ENCODE results near the gene PTOV1.

PTOV1 gene

DNA sequence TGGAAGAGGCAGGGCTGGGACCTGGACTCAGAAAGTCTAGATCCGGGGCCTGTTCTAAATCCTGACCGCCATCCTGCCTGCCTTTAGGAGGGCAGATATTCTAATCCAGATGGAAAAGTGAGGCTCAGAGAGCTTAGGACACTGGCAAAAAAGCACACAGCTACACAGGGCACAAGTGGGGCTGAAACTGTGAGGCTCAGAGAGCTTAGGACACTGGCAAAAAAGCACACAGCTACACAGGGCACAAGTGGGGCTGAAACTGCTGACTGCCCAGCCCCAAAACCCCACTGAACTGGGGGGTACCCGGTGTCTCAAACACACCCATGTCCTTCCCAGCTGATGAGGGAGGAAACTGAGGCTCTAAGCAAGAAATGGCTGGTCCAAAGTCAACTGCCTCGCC lies 24.2 kb downstream of the PTOV1 start:
- peaks cover 60% of the 10 kb centered on the region for H3K79me2 ChIP-seq (ENCODE audit: low read length)
- H3K27ac ChIP-seq (ENCODE audit: low read length) = no peak overlapping the region; the same call in 1 of the 2 replicates
- no peaks in the 10 kb centered on the region for H3K9me3 ChIP-seq (replicated peaks; ENCODE audit: insufficient read depth, low read length)
- H2AFZ ChIP-seq (ENCODE audit: low read length) = no peak overlapping the region
- peaks cover 10% of the 10 kb centered on the region; the same call in 1 of the 2 replicates for H3F3A ChIP-seq (ENCODE audit: insufficient read depth, low read length)
- no peaks in the 10 kb centered on the region for H3K27me3 ChIP-seq (replicated peaks; ENCODE audit: insufficient read depth, low read length)
- peaks cover 14% of the 10 kb centered on the region for H3K4me1 ChIP-seq (ENCODE audit: low read length)
- no peaks in the 10 kb centered on the region for H3K9me2 ChIP-seq (replicated peaks; ENCODE audit: insufficient read depth, low read length)
- peak overlapping the region; percentile 99 for H3K4me3 ChIP-seq (ENCODE audit: low read length)
- no peaks in the 10 kb centered on the region for H4K20me1 ChIP-seq (ENCODE audit: insufficient read depth, low read length)
- peak overlapping the region; percentile 95 for H3K4me2 ChIP-seq (ENCODE audit: low read depth, low read length)
- no peak for TF ChIP-seq EZH2phosphoT487 (IDR thresholded peaks at IDR 0.05; ENCODE audit: low read length)
- TF ChIP-seq, protein P1, sequence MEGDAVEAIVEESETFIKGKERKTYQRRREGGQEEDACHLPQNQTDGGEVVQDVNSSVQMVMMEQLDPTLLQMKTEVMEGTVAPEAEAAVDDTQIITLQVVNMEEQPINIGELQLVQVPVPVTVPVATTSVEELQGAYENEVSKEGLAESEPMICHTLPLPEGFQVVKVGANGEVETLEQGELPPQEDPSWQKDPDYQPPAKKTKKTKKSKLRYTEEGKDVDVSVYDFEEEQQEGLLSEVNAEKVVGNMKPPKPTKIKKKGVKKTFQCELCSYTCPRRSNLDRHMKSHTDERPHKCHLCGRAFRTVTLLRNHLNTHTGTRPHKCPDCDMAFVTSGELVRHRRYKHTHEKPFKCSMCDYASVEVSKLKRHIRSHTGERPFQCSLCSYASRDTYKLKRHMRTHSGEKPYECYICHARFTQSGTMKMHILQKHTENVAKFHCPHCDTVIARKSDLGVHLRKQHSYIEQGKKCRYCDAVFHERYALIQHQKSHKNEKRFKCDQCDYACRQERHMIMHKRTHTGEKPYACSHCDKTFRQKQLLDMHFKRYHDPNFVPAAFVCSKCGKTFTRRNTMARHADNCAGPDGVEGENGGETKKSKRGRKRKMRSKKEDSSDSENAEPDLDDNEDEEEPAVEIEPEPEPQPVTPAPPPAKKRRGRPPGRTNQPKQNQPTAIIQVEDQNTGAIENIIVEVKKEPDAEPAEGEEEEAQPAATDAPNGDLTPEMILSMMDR (IDR thresholded peaks at IDR 0.05; ENCODE audit: low read length) = no peak
- TF ChIP-seq EZH2 (optimal IDR thresholded peaks at IDR 0.05; ENCODE audit: low read depth, low read length) = no peak
- H3K36me3 ChIP-seq (replicated peaks; ENCODE audit: insufficient read depth, low read length) = no peaks in the 10 kb centered on the region
- no peak for DNase-seq
- H3K9ac ChIP-seq (ENCODE audit: low read length) = peak overlapping the region; percentile 97; the same call in 1 of the 2 replicates

DNA sequence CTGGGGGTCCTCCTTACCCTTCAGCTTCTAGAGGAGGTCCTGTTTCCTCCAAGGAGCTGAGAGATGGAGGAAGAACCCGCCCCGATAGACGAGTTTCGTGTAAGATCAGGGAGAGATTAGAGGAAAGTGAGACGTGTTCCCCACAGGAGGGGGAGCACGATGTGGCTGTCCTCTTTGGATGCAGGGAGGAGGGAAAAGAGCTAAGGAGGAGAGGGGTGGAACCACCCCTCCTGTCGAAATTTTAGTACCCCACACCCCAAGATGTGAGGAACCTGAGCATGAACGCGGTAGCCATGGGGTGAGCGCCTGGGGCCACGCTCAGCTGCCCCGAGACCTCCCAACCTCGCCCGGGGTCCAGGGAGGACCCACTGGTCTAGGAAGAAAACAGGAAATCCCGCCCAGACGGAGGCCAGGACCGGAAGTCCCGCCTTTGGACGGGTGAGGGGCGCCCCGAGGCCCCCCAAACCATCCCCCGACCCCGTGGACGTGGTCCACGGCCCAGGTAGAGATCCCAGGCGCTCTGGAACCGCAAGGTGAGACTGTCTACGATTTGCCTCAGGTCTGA lies 25.0 kb downstream of the PTOV1 start:
- Histone ChIP-seq H3K27me3 (replicated peaks; ENCODE audit: insufficient read depth, low read length) (no peaks in the 10 kb centered on the region), H3K79me2 (ENCODE audit: low read length) (peaks cover 56% of the 10 kb centered on the region), H3K27ac (ENCODE audit: low read length) (peak overlapping the region; percentile 95), H3K4me1 (ENCODE audit: low read length) (peaks cover 6% of the 10 kb centered on the region; the same call in 1 of the 2 replicates), H3K4me2 (ENCODE audit: low read depth, low read length) (peak overlapping the region; percentile 95), H2AFZ (ENCODE audit: low read length) (peak overlapping the region; percentile 54; the same call in 1 of the 2 replicates), H3K9ac (ENCODE audit: low read length) (peak overlapping the region; percentile 97), H3K9me2 (replicated peaks; ENCODE audit: insufficient read depth, low read length) (no peaks in the 10 kb centered on the region), H3F3A (ENCODE audit: insufficient read depth, low read length) (peaks cover 6% of the 10 kb centered on the region; the same call in 1 of the 2 replicates), H3K36me3 (replicated peaks; ENCODE audit: insufficient read depth, low read length) (no peaks in the 10 kb centered on the region), H4K20me1 (ENCODE audit: insufficient read depth, low read length) (no peaks in the 10 kb centered on the region), H3K4me3 (ENCODE audit: low read length) (peak overlapping the region; percentile 99), H3K9me3 (replicated peaks; ENCODE audit: insufficient read depth, low read length) (no peaks in the 10 kb centered on the region)
- peak; percentile 52 for DNase-seq
- TF ChIP-seq EZH2phosphoT487 (IDR thresholded peaks at IDR 0.05; ENCODE audit: low read length) (no peak), EZH2 (optimal IDR thresholded peaks at IDR 0.05; ENCODE audit: low read depth, low read length) (no peak)
- TF ChIP-seq, protein P1 (IDR thresholded peaks at IDR 0.05; ENCODE audit: low read length) = no peak

DNA sequence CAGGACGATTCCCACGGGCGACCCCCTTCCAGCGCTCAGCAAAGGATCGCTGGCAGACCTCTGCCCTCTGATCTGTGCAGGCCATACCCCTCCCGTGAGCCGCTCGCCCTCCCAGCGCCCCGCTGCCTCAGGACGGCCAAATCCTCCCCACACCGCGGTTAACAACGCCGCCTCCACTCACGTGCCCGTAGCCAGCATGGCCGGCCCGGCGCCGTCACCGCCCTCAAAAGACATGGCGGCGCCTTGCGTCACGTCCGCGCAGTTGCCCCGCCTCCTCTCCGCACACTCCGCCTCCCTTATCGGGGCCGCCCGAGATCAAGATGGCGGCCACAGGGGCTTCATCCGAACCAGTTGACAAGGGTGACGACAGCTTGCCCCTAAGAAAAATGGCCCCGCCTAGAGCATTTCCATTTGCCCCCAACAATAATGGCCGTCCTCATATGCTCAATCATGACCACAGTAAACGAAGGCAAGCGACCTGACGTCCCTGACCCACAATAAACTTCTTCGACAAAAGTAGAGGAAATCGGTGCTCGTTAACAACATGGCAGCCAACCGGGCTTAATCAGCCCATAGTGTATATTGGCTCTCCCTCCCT lies 25.6 kb downstream of the PTOV1 start:
- peak; percentile 97 for DNase-seq

More for the DNA sequence above, 25.6 kb downstream of the PTOV1 start:
- H3K9me3 ChIP-seq (replicated peaks; ENCODE audit: insufficient read depth, low read length) = no peaks in the 10 kb centered on the region
- peak overlapping the region; percentile 99 for H3K4me3 ChIP-seq (ENCODE audit: low read length)
- H3K79me2 ChIP-seq (ENCODE audit: low read length) = peaks cover 56% of the 10 kb centered on the region
- no peaks in the 10 kb centered on the region for H4K20me1 ChIP-seq (ENCODE audit: insufficient read depth, low read length)
- peaks cover 4% of the 10 kb centered on the region; the same call in 1 of the 2 replicates for H3K4me1 ChIP-seq (ENCODE audit: low read length)
- H2AFZ ChIP-seq (ENCODE audit: low read length) = peak overlapping the region; percentile 69
- H3K36me3 ChIP-seq (replicated peaks; ENCODE audit: insufficient read depth, low read length) = no peaks in the 10 kb centered on the region
- peak overlapping the region; percentile 95 for H3K27ac ChIP-seq (ENCODE audit: low read length)
- peaks cover 4% of the 10 kb centered on the region; the same call in 1 of the 2 replicates for H3F3A ChIP-seq (ENCODE audit: insufficient read depth, low read length)
- TF ChIP-seq EZH2phosphoT487 (IDR thresholded peaks at IDR 0.05; ENCODE audit: low read length) = no peak
- TF ChIP-seq, protein P1 (IDR thresholded peaks at IDR 0.05; ENCODE audit: low read length) = no peak
- TF ChIP-seq EZH2 (optimal IDR thresholded peaks at IDR 0.05; ENCODE audit: low read depth, low read length) = no peak
- peak overlapping the region; percentile 95 for H3K4me2 ChIP-seq (ENCODE audit: low read depth, low read length)
- H3K27me3 ChIP-seq (replicated peaks; ENCODE audit: insufficient read depth, low read length) = no peaks in the 10 kb centered on the region
- H3K9ac ChIP-seq (ENCODE audit: low read length) = peak overlapping the region; percentile 97
- no peaks in the 10 kb centered on the region for H3K9me2 ChIP-seq (replicated peaks; ENCODE audit: insufficient read depth, low read length)

All from MM.1S (cell line).